ENCODE measurements around the gene TNRC18.

GRCh38 chr7:5406957-5407945 lies 16.4 kb downstream of the TNRC18 start:
- TF ChIP-seq CTCF (IDR thresholded peaks at IDR 0.05), result no peak
- TF ChIP-seq POLR2A (IDR thresholded peaks at IDR 0.05), result no peak

Measured in esophagus squamous epithelium (tissue), 4 donors.